HG03025 (cell line): ENCODE measurements around the gene TSTD1.
"Not testable (repeated sequence)": the region's sequence is repeated elsewhere in the genome, so short reads cannot be mapped to it uniquely, and the experiment has no call there.

ENCODE experiments used
- ATAC-seq: cut with Tn5 transposase; IDR thresholded peaks from one replicate; pipeline ENCODE4 v1.9.1; 2021; ENCODE audit warnings: mild to moderate bottlenecking, moderate library complexity; ENCODE audit not compliant: unreplicated experiment, low FRiP score

TSTD1 gene

DNA sequence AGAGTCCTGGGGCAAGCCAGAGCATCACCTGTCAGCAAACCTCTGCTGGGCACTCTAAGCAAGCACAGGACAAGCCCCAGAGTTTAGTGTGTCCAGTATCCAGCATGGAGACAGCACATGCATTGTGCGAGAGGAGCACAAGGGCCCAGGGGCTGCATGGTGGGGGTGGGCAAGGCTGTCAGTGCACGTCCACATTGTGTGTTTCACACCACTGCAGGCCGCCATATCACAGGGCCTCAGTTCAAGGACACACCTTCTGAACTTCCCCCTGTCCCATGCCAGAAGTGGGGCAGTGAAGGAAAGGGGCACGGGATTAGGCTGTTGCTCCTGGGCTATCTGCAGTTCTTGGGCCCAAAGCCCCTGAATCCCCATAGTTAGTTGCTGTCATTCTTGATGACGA is 782 bp upstream of the TSTD1 start:
- ATAC-seq = no peak

DNA sequence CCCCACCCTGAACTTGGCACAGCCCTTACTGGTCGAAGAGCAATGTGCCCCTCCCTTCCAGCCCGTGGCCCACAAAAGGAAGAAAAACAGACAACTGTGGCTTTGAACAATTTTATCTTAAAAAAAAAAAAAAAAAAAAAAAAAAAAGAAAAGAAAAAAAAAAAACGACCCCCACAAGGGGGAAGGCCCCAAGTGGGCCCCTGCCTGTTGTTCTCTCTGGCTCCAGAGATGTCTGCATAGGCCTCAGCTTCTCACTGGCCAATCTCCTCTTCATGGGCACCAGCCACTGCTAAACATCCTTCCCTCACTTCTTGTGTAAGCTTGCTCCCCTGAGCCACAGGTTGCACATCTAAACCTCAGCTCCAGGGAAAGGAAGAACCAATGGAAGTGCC is 386 bp upstream of the TSTD1 start:
- no peak for ATAC-seq

DNA sequence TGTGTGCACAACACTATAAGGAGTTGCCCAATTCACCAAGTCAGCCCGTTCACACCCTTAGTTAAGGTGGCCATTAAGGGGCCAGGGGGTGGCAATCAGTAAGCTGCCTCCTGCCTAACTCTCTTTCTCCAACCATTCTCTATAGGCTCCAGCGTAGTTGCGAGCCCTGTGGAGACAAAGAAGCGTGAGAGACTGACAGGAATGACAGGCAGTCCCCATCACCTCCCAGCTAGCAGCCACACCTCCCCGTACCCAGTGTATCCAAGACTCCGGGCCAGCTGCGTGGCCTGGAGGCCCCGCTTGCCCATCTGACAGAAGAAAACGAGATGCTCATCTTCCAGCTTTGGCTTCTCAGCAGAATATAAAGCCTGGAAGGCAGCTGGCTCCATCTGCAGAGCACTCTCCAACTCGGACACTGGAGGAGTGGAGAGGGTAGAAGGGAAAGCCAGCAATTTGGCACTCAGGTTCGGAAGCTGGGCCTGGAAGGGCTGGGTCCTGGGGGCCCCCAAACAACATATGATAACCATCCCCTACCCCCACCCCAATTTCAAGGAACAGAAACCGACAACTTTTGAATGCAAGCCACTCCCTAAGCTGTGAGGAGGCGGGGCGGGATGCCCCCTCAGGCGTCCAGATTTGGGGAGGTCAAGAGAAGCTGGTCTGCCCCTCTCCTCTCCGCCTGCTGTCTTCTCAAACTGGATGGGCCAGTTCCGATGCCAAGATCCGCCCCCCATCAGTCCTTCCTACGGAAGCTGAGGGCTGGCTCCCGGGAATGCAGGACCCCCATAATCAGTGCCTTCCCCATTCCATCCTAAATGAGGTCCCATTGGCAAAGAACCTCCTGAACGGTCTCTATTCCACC is 872 bp downstream of the TSTD1 start:
- no peak for ATAC-seq

DNA sequence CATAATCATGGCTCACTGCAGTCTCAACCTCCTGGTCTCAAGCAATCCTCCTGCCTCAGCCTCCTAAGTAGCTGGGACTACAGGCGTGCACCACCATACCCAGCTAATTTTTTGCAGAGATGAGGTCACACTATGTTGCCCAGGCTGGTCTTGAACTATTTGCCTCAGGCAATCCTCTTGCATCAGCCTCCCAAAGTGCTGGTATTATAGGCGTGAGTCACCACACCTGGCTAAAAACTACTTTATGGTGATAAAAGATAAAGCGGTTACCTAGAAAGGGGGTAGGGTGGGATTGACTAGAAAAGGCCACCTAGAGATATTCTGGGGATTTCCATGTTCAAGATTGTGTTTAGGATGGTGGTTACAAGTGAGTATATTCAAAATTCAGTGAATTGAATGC is 5.0 kb downstream of the TSTD1 start:
- ATAC-seq = no peak

DNA sequence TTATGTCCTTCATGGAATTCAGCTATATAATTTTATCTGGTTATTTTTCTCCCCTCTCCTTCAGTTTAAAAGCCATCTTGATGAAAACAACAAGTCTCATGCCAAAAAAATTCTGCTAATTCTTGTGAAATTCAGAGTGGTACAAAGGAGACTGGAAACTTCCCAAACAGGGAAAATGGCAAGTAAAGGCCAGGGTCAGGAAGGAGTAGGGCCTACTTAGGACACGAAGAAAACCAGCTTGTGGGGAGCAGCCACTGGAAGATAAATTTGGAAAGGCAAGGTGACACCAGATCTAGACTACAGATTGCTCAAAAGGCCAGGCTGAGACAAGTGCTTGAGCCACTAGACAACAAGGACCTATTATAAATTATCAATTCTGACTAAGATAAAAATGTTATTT is 6.4 kb downstream of the TSTD1 start:
- ATAC-seq = no peak

DNA sequence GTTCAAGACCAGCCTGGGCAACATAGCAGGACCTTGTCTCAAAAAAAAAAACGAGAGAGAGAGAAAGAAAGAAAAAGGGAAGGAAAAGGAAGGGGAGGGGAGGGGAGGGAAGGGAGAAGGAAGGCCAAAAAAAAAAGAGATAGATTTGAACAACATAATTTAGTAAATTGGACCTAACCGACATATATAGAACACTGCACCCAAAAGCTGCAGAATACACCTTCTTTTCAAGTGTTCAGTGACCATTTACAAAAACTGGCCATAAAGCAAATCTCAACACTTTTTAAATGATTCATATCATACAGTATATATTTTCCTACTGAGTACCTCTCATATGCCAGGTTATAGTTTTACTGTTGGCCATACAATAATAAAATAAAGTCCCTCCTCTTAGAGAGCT is 6.9 kb downstream of the TSTD1 start:
- ATAC-seq = no peak

DNA sequence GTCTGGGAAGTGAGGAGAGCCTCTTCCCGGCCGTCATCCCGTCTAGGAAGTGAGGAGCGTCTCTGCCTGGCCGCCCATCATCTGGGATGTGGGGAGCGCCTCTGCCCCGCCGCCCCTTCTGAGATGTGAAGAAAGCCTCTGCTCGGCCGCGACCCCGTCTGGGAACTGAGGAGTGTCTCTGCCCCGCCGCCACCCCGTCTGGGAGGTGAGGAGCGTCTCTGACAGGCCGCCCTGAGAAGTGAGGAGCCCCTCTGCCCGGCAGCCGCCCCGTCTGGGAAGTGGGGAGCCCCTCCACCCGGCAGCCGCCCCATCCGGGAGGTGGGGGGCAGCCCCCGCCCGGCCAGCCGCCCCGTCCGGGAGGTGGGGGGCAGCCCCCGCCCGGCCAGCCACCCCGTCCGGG is 9.3 kb downstream of the TSTD1 start:
- ATAC-seq = not testable (repeated sequence)

DNA sequence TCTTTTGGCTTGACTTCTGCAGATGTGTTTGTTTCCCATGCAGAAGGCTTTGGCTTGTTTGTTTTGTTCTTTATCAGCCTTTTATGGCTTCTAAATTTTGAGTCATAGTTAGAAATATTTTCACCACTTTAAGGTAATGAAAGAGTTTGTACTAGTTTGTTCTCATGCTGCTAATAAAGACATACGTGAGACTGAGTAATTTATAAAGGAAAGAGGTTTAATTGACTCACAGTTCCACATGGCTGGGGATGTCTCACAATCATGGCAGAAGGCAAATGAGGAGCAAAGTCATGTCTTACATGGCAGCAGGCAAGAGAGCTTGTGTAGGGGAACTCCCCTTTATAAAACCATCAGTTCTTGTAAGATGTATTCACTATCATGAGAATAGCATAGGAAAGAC is 11.8 kb downstream of the TSTD1 start:
- ATAC-seq = not testable (repeated sequence)

DNA sequence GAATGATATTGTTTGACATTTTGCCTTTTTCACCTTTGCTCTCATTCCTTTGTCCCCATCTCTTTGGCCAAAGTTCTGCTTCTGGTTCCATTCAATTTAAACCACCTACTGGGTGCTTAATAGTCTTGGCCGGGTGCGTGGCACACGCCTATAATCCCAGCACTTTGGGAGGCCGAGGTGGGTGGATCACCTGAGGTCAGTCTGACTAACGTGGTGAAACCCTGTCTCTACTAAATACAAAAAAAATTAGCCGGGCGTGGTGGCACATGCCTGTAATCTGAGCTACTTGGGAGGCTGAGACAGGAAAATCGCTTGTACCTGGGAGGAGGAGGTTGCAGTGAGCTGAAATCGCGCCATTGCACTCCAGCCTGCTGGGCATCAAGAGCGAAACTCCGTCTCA is 16.3 kb downstream of the TSTD1 start:
- ATAC-seq = not testable (repeated sequence)

DNA sequence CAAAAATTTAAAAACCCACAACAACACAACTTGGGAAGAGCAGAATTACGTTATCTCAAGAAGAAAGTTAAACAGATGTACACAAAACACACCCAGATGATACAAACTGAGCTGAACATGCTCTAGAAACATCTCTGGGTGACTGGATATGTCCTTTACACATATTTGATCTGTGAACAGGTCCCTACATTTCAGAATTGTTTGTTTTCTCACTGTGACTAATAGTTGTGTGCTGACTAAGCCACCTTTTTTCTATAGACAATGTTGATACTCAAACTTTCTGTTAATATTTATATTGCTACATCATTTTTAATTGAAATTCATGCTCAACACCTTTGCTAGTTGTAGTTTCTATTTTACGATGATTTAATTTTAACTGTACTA is 16.8 kb downstream of the TSTD1 start:
- no peak for ATAC-seq

DNA sequence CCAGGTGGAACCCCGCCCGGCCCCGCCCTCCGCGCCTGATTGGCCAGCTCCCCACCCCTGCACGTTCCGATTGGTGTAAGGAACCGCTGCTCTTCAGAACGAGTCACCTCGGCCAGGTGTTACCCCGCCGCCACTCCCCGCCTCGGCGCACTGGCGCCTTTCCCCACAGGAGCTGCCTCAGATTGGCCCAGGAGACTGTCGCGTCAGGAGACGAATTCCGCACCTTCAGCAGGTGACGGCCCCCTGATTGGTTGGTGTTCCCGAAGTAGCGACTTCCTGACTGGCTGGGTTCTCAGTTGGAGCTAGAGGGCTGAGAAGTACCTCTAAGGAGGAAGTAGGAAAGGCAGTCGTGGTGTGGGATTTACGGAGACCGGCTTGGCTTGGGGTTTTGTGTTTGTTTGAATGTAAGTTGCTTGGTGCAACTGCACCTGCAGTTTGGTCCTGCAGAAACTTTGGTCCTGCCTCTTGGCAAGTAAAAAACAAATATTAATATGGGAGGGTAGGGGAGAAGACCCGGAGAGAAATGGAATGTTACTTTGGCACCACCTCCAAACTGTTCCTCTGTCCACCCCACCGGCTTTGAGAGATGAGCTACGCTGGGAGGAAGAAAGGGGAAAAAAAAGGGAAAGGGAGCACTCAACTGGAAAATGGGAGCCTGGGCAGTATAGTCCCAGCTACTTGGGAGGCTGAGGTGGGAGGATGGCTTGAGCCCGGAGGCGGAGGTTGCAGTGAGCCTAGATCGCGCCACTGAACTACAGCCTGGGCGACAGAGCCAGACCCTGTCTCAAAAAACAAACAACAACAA is 17.4 kb downstream of the TSTD1 start:
- ATAC-seq = peak; percentile 81

DNA sequence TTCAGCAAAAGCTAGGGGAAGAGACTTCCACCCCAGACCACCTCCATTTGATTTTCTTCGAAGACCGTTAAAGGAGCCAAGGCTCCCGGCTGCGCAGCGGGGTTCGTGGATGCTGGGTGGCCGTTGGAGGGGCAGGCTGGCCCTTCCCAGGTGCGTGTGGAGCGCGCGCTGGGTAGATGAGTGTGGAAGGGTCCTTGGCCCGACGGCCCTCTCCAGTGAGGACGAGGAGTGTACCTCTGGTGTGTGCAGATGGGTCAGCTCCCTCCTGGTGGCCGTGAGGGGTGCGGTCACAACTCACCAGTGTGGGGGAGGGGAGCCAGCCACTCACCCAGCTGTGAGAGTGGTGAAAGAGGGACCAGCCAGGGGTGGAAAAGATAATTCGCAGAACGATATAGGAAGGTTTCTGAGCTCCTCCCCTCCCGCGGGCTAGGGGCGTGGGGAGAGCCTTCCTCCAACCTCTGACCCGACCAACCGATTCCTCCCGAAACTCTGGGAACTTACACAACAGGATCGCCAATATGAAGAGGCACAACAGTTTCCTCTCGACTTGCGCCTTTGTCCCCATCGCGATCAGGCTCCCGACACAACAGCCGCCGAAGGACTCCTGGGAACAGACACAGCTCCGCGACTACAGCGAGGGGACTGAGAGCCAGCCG is 18.1 kb downstream of the TSTD1 start, which contains the start of gene F11R:
Gene F11R (minus strand): TSS at position 644 of the 656 bp plus-strand sequence. CDS start 79 bp downstream, at position 565.
- ATAC-seq = peak; percentile 27

DNA sequence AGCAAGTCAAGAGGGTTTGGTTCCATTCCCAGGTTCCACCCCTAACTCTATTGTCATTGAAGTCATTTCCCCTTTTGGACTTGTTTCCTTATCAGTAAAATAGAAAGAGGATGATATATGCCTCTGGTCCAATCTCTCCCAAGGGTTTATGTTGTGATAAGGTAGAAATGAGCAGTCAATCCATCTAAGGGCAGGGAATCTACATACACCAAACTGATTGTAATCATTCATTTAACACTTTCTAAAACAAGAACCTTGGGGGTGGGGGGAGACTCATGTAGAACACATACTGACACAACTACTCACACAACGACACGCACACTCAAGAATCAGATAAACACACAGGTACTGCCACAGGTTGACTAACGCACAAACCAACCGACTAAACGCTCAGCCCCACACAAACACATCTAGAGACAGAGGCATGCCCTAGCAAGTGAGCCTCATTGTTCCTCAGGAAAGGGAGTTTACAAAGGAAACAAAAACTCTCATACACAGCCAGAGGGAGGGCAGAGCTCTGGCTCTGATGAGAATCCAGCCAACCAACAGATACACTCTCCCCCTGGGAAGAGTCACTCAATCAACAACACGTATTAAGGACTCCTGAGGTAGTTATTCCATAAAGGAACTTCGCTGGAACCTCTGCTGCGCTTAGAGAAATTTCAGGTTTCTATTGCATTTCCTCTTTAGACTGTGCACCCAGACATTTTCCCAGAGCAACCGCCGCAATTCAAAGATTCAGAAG is 18.8 kb downstream of the TSTD1 start:
- ATAC-seq = peak; percentile 13

DNA sequence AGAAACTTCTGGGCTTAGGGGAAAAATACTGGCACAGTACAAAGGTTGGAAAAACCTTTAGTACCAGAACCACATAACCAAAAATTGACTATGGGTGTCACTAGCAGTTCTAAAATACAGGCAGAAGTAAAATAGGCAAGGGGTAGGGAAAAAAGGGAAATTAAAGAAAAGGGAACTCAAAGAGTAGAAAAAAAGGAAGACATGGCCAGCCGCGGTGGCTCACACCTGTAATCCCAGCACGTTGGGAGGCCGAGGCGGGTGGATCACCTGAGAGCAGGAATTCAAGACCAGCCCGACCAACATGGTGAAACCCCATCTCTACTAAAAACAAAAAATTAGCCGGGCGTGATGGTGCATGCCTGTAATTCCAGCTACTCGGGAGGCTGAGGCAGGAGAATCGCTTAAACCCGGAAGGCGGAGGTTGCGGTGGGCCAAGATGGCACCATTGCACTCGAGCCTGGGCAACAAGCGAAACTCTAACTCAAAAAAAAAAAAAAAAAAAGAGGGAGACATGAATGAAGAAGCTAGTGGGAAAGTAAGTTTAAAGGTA is 19.6 kb downstream of the TSTD1 start:
- not testable (repeated sequence) for ATAC-seq

DNA sequence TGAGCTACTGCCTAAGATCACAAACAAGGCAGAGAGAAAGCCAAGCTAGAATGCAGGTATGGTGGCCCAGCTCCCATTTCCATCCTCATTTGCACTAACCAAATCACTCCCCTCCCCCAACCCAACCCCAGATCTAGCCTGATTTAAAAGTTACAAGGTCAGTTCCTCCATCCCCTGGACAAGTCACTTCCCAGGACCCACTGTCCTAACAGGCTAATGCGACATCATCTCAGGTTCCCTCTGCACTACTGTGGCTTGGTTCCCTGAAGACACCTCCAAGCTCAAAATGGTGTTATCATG is 20.2 kb downstream of the TSTD1 start:
- ATAC-seq = no peak

DNA sequence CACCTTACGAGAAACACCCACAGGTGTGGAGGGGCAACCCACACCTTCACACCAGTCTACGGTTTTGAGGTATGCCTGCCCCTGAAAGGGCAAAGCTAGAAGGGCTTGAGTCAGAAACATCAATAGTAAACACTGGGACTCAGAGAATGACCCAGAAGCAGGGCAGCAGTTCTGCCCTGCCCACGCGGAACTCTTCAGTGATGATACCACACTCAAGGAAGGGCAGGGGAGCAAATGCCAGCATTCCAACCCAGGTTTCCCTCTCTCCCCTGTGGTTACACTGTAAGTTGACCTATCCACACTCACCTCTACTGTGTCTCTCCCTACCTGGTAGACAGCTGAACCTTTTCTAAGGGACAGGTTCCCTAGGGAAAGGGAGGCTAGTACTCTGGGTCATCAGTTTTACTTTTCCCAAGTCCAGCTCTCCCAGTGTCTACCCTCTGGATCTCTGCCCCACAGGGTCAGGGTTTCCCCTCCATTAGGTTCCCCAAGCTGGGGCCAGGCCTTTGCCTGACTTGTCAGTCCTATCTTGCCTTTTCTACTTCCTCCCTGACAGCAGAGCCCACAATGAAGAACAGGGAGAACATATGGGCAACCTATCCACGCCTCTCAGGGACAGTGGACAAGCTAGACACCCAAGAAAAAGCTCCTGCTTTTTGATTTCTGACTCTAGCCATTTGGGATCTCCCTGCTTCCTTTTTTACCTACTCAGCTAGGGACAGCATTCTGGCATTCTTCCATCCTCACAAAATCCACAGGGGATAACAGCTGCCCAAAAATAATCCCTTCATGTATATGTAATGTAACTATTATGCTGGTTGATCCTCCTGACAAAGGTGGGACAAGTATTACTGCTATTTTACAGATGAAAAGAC is 20.8 kb downstream of the TSTD1 start:
- no peak for ATAC-seq

DNA sequence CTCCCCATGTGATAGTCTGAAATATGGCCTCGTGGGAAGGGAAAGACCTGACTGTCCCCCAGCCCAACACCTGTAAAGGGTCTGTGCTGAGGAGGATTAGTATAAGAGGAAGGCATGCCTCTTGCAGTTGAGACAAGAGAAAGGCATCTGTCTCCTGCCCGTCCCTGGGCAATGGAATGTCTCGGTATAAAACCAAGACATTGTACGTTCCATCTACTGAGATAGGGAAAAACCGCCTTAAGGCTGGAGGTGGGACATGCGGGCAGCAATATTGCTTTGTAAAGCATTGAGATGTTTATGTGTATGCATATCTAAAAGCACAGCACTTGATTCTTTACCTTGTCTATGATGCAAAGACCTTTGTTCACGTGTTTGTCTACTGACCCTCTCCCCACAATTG is 21.6 kb downstream of the TSTD1 start:
- ATAC-seq = not testable (repeated sequence)

DNA sequence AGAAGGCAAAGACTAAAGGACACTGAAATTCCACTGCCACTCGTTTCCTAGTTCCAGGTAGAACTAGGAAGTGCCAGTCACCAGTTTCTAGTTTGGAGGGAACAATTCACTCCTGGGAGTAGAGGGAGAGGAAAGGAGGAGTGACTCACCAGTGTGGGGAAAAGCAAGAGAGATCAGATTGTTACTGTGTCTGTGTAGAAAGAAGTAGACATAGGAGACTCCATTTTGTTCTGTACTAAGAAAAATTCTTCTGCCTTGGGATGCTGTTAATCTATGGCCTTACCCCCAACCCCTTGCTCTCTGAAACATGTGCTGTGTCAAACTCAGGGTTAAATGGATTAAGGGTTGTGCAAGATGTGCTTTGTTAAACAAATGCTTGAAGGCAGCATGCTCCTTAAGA is 22.1 kb downstream of the TSTD1 start:
- ATAC-seq = not testable (repeated sequence)

DNA sequence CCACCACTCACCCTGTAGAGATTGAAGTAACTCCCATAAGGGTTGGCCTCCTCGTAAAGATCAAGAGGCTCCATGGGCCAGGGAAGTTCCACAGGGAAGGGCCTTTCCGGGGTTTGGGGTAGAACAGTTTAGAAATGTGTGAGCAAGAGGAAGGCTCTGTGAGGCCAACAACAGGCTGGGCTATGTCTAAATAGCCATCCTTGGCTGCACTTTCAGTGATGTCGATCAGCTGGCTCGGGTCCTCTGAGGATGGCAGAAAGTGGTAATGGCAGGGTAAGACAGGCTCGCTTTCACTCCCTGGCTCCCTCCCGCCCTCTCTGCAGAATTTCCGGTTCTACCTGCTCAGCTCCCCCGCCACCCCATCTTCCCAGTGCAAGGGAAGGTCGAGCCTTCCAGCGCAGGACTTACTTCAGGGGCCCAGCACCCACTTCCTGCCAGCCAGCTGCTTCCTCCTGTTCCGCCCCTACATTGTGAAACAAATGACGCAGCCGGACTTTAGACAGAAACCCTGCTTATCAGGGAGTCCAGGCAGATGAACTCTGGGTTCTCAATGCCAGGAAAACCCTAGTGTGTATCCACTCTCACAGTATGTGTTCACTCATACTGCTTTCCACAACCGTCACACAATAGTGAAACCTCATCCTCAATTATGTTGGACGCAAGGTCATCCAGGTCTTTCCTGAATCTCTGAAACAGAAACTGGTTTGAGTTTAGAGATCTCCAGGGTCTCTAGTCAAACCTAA is 25.1 kb downstream of the TSTD1 start:
- peak; percentile 71 for ATAC-seq
